GM12878 (cell line): ENCODE data around the gene TADA3. TPM values are rescaled to one million over a fixed set of nuclear protein-coding genes. Genes with fewer than 3 reads are reported as not detected.

Experiments used
- ATAC-seq: fragments of 200-7000 bp; cut with Tn5 transposase; 3 replicates; pipeline ENCODE4 v1.9.1; 2020; ENCODE audit warnings: mild to moderate bottlenecking, moderate library complexity
- BruUV-seq: library from RNA; stranded (reverse); fragments of 400-500 nt; replicated peaks from 2 replicates; lab custom pipeline; 2021; lab: Mats Ljungman, UMichigan
- CTCF ChIA-PET: fragments of 300-600 bp; sonication (Branson Sonifier 250); formaldehyde crosslinking; extraction: SDS; loops from one replicate; lab custom pipeline; 2021; ENCODE audit warnings: inconsistent platforms; lab: Yijun Ruan, JAX
- POLR2A ChIA-PET: fragments of 350-600 bp; formaldehyde crosslinking; extraction: SDS; loops from one replicate; lab custom pipeline; 2021; ENCODE audit warnings: inconsistent platforms; lab: Charles Lee
- RAD21 ChIA-PET: fragments of 300-600 bp; sonication (Branson Sonifier 250); formaldehyde crosslinking; loops from one replicate; lab custom pipeline; 2023; ENCODE audit warnings: antibody characterized with exemption; ENCODE audit not compliant: unreplicated experiment; lab: Charles Lee
- SMC1A ChIA-PET: fragments of 300-600 bp; sonication (Branson Sonifier 250); formaldehyde crosslinking; loops from one replicate; lab custom pipeline; 2023; ENCODE audit not compliant: unreplicated experiment, uncharacterized antibody; lab: Charles Lee
- DNase-seq: peaks from one replicate; pipeline ENCODE4 v3.0.0-alpha.2; 2011; ENCODE audit warnings: low read depth, low spot score
- FAIRE-seq: peaks from 3 replicates; lab custom pipeline; 2011; peaks lifted over from hg19 to GRCh38; lab: Jason Lieb, UNC
- H2AFZ ChIP-seq: 2 replicates; pipeline ENCODE4 v1.6.0; 2011; ENCODE audit warnings: low read depth, low read length, control low read depth; ENCODE audit not compliant: control insufficient read depth
- H3K27ac ChIP-seq: 2 replicates; pipeline ENCODE4 v1.5.1; 2011; ENCODE audit warnings: control low read depth; ENCODE audit not compliant: control insufficient read depth, insufficient read depth
- H3K27me3 ChIP-seq, 2 experiments: replicated peaks in 1 of 2; 2 replicates each; pipeline versions ENCODE4 v1.6.0 to v1.6.1; 2011; ENCODE audit warnings: low read length in 1 of 2; ENCODE audit not compliant: control insufficient read depth in 2 of 2, insufficient read depth in 2 of 2
- H3K36me3 ChIP-seq, 2 experiments: 2 replicates each; pipeline ENCODE4 v1.5.1; 2011; ENCODE audit warnings: low read length in 1 of 2; ENCODE audit not compliant: control insufficient read depth in 2 of 2, insufficient read depth in 2 of 2
- H3K4me1 ChIP-seq: 2 replicates; pipeline ENCODE4 v1.6.1; 2011; ENCODE audit warnings: mild to moderate bottlenecking, low read length, moderate library complexity, mixed read lengths; ENCODE audit not compliant: control insufficient read depth, insufficient read depth
- H3K4me2 ChIP-seq: 2 replicates; pipeline ENCODE4 v1.6.0; 2011; ENCODE audit warnings: control low read depth; ENCODE audit not compliant: control insufficient read depth, insufficient read depth
- H3K4me3 ChIP-seq: fragments of 200-600 bp; sonication (generic); 2 replicates; pipeline ENCODE4 v1.5.1; 2016
- H3K79me2 ChIP-seq: 2 replicates; pipeline ENCODE4 v1.6.0; 2011; ENCODE audit warnings: low read length; ENCODE audit not compliant: control insufficient read depth, insufficient read depth
- H3K9ac ChIP-seq: 2 replicates; pipeline ENCODE4 v1.8.0; 2011; ENCODE audit warnings: low read length, control low read depth, mixed read lengths; ENCODE audit not compliant: control insufficient read depth, insufficient read depth
- H3K9me3 ChIP-seq: replicated peaks from 3 replicates; pipeline ENCODE4 v1.5.1; 2011; ENCODE audit warnings: mild to moderate bottlenecking, low read length; ENCODE audit not compliant: control insufficient read depth, insufficient read depth
- H4K20me1 ChIP-seq: 2 replicates; pipeline ENCODE4 v1.6.0; 2011; ENCODE audit not compliant: control insufficient read depth, insufficient read depth
- GABPA ChIP-seq: IDR thresholded peaks from 2 replicates; pipeline ENCODE4 v1.6.1; 2014; ENCODE audit warnings: antibody characterized with exemption, low read depth, mild to moderate bottlenecking, inconsistent platforms
- HDAC2 ChIP-seq: fragments of 200-600 bp; sonication (generic); IDR thresholded peaks from 2 replicates; pipeline ENCODE4 v1.6.1; 2017
- LARP7 ChIP-seq: fragments of 450-650 bp; IDR thresholded peaks from 2 replicates; pipeline ENCODE4 v1.6.1; 2017; ENCODE audit warnings: mild to moderate bottlenecking
- MYB ChIP-seq: fragments of 150-350 bp; IDR thresholded peaks from 2 replicates; pipeline ENCODE4 v1.6.1; 2014; ENCODE audit warnings: mild to moderate bottlenecking, low read depth, low read length, borderline replicate concordance
- MYC ChIP-seq: IDR thresholded peaks from 2 replicates; pipeline ENCODE4 v1.6.1; 2011; ENCODE audit warnings: mild to moderate bottlenecking, low read length, moderate library complexity, inconsistent platforms; ENCODE audit not compliant: insufficient read depth, insufficient replicate concordance, insufficient read length, severe bottlenecking
- NR2C1 ChIP-seq: fragments of 450-650 bp; IDR thresholded peaks from 2 replicates; pipeline ENCODE4 v1.6.1; 2017; ENCODE audit warnings: antibody characterized with exemption, mild to moderate bottlenecking, moderate library complexity
- RUNX3 ChIP-seq: IDR thresholded peaks from 2 replicates; pipeline ENCODE4 v1.6.1; 2012; ENCODE audit warnings: low read length, inconsistent platforms
- SUZ12 ChIP-seq: fragments of 200-600 bp; sonication (generic); IDR thresholded peaks from one replicate; pipeline ENCODE4 v1.6.1; 2018; ENCODE audit warnings: antibody characterized with exemption, mild to moderate bottlenecking; ENCODE audit not compliant: unreplicated experiment
- WGBS: methylation state at CpG from one replicate; pipeline ENCODE4 v1.1.6; 2016; ENCODE audit warnings: low lambda C conversion rate; ENCODE audit not compliant: insufficient replicate concordance, insufficient coverage; ENCODE audit errors: missing lambda C conversion rate; 5-methylcytosine and 5-hydroxymethylcytosine counted together
- in situ Hi-C: fragments of 300-500 bp; cut with MboI; formaldehyde crosslinking; loops from 9 replicates; pipeline ENCODE4 v1.14.3; 2018; ENCODE audit warnings: mixed read lengths
- intact Hi-C: fragments of 100-400 bp; cut with micrococcal nuclease; formaldehyde crosslinking; loops from one replicate; pipeline ENCODE4 v1.14.2; 2022; ENCODE audit not compliant: unreplicated experiment
- polyA plus RNA-seq, 11 experiments: library from polyadenylated mRNA; depleted of rRNA in 4 of 11; unstranded in 6 of 11; stranded (reverse) in 5 of 11; fragments of >200 nt; fragmentation: Nextera tagmentation in 4 of 11; fragmentation: Illumina TruSeq in 1 of 11; extraction: Ambion mirVana in 4 of 11; extraction: Trizol in 1 of 11; gene quantifications; 1 replicate in 1 of 11; 2 replicates in 10 of 11; pipeline versions ENCODE4 v1.2.1 to v1.2.3, GENCODE V29; 2011 to 2016; ENCODE audit warnings: inconsistent platforms in 2 of 11, missing spikeins in 2 of 11, low read depth in 1 of 11
- total RNA-seq, 4 experiments: library from RNA; depleted of rRNA in 3 of 4; stranded (reverse); fragments of >200 nt in 3 of 4; fragmentation: Illumina TruSeq in 1 of 4; extraction: Trizol in 1 of 4; gene quantifications; 2 replicates each; pipeline versions ENCODE4 v1.2.1 to v1.2.3, GENCODE V29; 2013 to 2021
- TF ChIP-seq, protein P1 (sequence below): fragments of 450-650 bp; IDR thresholded peaks from 2 replicates; pipeline ENCODE4 v1.6.1; 2018; ENCODE audit warnings: borderline replicate concordance, mild to moderate bottlenecking; ENCODE audit not compliant: partially characterized antibody

Gene TADA3
- total and polyA plus RNA-seq, 10 of the 15 experiments (the other 5 are each of a cell fraction or from before 2014, with no cell fraction given) = 2.6 to 71.2 (median 51.0) TPM

DNA sequence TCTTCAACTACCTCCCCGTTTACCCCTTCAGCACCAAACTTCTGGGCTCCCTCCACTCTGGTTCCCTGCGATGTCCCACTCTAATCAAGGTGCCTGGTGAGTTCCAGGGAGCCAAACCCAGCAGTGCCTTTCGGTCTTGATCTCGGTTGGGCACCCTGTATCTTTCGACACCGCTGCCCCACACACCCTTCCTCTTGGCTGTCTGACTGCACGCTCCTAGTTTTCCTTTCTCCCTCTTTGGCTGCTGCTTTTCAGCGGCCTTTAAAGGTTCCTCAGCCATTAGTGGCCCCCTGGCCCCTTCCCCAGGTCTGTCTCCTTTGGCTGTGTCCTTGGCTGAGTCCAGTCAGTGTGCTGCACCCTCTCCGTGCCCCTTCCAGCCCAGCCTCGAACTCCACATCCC is 18.6 kb upstream of the TADA3 start:
- CTCF ChIA-PET = interaction anchor here (1.2 kb wide), 1 partner anchor 16 kb away, joined by 4 read pairs; no protein-coding TSS in a partner anchor
- in situ Hi-C loops = no loop called here
- Histone ChIP-seq H2AFZ (no peak overlapping the region), H3K4me2 (no peak overlapping the region), H4K20me1 (no peaks in the 10 kb centered on the region), H3K27me3 (no peaks in the 10 kb centered on the region), H3K4me3 (no peak overlapping the region), H3K4me1 (peaks cover 13% of the 10 kb centered on the region), H3K9me3 (no peaks in the 10 kb centered on the region), H3K9ac (no peak overlapping the region), H3K27ac (no peak overlapping the region), H3K79me2 (no peaks in the 10 kb centered on the region), H3K36me3 (peaks cover 6 to 12% of the 10 kb centered on the region in 2 experiments; a peak in 3 of 4 replicates)
- WGBS = 93% methylated on average over 10 of the region's 10 CpGs
- TF ChIP-seq, protein P1, sequence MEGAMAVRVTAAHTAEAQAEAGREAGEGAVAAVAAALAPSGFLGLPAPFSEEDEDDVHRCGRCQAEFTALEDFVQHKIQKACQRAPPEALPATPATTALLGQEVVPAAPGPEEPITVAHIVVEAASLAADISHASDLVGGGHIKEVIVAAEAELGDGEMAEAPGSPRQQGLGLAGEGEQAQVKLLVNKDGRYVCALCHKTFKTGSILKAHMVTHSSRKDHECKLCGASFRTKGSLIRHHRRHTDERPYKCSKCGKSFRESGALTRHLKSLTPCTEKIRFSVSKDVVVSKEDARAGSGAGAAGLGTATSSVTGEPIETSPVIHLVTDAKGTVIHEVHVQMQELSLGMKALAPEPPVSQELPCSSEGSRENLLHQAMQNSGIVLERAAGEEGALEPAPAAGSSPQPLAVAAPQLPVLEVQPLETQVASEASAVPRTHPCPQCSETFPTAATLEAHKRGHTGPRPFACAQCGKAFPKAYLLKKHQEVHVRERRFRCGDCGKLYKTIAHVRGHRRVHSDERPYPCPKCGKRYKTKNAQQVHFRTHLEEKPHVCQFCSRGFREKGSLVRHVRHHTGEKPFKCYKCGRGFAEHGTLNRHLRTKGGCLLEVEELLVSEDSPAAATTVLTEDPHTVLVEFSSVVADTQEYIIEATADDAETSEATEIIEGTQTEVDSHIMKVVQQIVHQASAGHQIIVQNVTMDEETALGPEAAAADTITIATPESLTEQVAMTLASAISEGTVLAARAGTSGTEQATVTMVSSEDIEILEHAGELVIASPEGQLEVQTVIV = no peak
- no peak for TF ChIP-seq RUNX3
- TF ChIP-seq LARP7 = no peak
- no peak for TF ChIP-seq NR2C1
- TF ChIP-seq HDAC2 = no peak
- no peak for TF ChIP-seq GABPA
- TF ChIP-seq SUZ12 = no peak
- no peak for TF ChIP-seq MYC
- TF ChIP-seq MYB = no peak
- BruUV-seq = no TSS peak
- POLR2A ChIA-PET = no interaction called here
- ATAC-seq (no peak), FAIRE-seq (no peak), DNase-seq (no peak)
- SMC1A ChIA-PET = no interaction called here
- RAD21 ChIA-PET = no interaction called here
- intact Hi-C loops = no loop called here
